ENCODE measurements around the gene CMTM2.
"Not testable (repeated sequence)": the region's sequence is repeated elsewhere in the genome, so short reads cannot be mapped to it uniquely, and the experiment has no call there.

CMTM2 gene

GRCh38 chr16:66562409-66562808 lies 16.9 kb upstream of the CMTM2 start:
- no peak for DNase-seq (ENCODE audit: extremely low read depth, low read depth)
- no peak for TF ChIP-seq CTCF (IDR thresholded peaks at IDR 0.05; ENCODE audit: low read depth, low read length, missing control alignments)
- H3K4me3 ChIP-seq (replicated peaks; ENCODE audit: low read depth, low read length) = no peak overlapping the region

DNA sequence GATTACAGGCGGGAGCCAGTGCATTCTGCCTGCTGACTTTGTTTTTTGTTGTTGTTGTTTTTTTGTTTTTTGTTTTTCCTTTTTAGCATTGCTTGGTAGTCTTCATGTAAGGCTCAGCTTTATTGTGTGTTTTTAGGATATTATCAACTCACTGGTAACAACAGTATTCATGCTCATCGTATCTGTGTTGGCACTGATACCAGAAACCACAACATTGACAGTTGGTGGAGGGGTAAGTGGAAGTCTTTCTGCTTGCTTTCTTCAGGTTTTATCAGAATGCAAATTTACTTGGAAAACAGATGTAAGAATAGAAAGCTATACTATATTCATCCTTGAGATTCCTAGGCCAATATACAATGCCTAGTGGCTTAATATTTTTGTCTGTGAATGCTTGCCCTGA lies 16.3 kb upstream of the CMTM2 start:
- H3K4me3 ChIP-seq (replicated peaks; ENCODE audit: low read depth, low read length) = no peak overlapping the region
- no peak for DNase-seq (ENCODE audit: extremely low read depth, low read depth)
- TF ChIP-seq CTCF (IDR thresholded peaks at IDR 0.05; ENCODE audit: low read depth, low read length, missing control alignments) = no peak

GRCh38 chr16:66563574-66564334 lies 15.5 kb upstream of the CMTM2 start:
- no peak for DNase-seq (ENCODE audit: extremely low read depth, low read depth)
- no peak overlapping the region for H3K4me3 ChIP-seq (replicated peaks; ENCODE audit: low read depth, low read length)
- no peak for TF ChIP-seq CTCF (IDR thresholded peaks at IDR 0.05; ENCODE audit: low read depth, low read length, missing control alignments)

DNA sequence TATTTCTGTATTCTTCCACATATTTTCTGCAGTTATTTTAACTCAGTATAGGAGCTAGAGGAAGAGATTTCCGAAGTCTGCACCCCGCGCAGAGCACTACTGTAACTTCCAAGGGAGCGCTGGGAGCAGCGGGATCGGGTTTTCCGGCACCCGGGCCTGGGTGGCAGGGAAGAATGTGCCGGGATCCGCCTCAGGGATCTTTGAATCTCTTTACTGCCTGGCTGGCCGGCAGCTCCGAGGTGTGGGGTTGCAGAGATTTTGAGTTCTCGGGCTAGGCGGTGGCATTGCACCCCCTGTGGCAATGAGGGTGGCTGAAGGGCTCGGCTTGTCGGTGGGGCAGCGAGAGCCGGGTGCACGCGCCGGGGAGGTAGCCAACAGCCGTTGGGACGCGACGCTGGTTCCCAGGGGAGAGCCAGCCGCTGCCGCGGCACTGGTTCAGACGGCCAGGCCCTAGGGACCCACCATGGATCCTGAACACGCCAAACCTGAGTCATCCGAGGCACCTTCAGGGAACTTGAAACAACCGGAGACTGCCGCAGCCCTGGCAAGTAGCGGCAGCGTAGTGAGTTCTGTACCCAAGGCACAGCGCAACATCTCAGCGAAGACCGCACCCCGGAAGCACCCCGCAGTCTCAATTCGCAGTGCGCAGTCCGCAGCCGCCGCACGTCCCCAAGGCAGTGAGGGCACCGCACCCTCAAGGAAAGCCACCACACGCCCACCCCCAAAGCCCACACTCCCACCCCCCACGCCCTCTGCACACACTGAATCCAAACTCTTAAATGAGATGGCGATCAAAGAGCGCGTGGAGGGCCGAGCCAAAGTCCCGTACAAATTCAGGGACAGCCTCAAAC lies 13.0 kb upstream of the CMTM2 start, which contains the start of gene CMTM1:
CMTM1 (plus strand) TSS at position 389 of the 851 bp plus-strand sequence; CDS start at position 464, 75 bp downstream.
- no peak within 1 kb of the TSS for H3K4me3 ChIP-seq (replicated peaks; ENCODE audit: low read depth, low read length)
- no peak for TF ChIP-seq CTCF (IDR thresholded peaks at IDR 0.05; ENCODE audit: low read depth, low read length, missing control alignments)
- no peak for DNase-seq (ENCODE audit: extremely low read depth, low read depth)

DNA sequence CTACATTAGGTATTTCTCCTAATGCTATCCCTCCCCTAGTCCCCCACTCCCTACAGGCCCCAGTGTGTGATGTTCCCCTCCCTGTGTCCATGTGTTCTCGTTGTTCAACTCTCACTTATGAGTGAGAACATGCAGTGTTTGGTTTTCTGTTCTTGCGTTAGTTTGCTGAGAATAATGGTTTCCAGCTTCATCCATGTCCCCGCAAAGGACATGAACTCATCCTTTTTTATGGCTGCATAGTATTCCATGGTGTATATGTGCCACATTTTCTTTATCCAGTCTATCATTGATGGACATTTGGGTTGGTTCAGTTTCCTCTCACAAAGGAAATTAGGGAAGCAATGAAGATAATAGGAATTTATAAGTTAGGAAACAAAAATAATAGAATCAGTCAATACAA lies 12.0 kb upstream of the CMTM2 start:
- DNase-seq (ENCODE audit: extremely low read depth, low read depth); H3K4me3 ChIP-seq (replicated peaks; ENCODE audit: low read depth, low read length): not testable (repeated sequence)

GRCh38 chr16:66568355-66568754 lies 10.9 kb upstream of the CMTM2 start:
- H3K4me3 ChIP-seq (replicated peaks; ENCODE audit: low read depth, low read length) = no peak overlapping the region

More at GRCh38 chr16:66568355-66568754, 10.9 kb upstream of the CMTM2 start:
- TF ChIP-seq CTCF (IDR thresholded peaks at IDR 0.05; ENCODE audit: low read depth, low read length, missing control alignments) = no peak
- DNase-seq (ENCODE audit: extremely low read depth, low read depth) = no peak
